A549 (cell line): ENCODE measurements around the gene NLK.

Experiments used
- CBX2 ChIP-seq: fragments of 200-600 bp; sonication (generic); IDR thresholded peaks from 2 replicates; pipeline ENCODE4 v1.6.1; 2016; ENCODE audit warnings: low read depth, mild to moderate bottlenecking, borderline replicate concordance
- CBX8 ChIP-seq: fragments of 200-600 bp; sonication (generic); IDR thresholded peaks from 2 replicates; pipeline ENCODE4 v1.6.1; 2016
- CEBPB ChIP-seq, 2 experiments: fragments of >200 bp in 1 of 2; sonication (Bioruptor Twin) in 1 of 2; formaldehyde crosslinking in 1 of 2; IDR thresholded peaks; 2 replicates each; pipeline ENCODE4 v1.6.1; 2012 to 2016
- CHD2 ChIP-seq: fragments of 150-350 bp; IDR thresholded peaks from 2 replicates; pipeline ENCODE4 v1.6.1; 2014; ENCODE audit warnings: low read length; ENCODE audit not compliant: partially characterized antibody
- EHMT2 ChIP-seq: fragments of 200-600 bp; sonication (generic); IDR thresholded peaks from 2 replicates; pipeline ENCODE4 v1.6.1; 2016; ENCODE audit warnings: antibody characterized with exemption, low read depth, mild to moderate bottlenecking, moderate library complexity
- EP300 ChIP-seq, 2 experiments: fragments of >200 bp; sonication (Bioruptor Twin); formaldehyde crosslinking; IDR thresholded peaks; 2 replicates in 1 of 2; 3 replicates in 1 of 2; pipeline ENCODE4 v1.6.1; 2016 to 2017
- FOSB ChIP-seq: fragments of 250-450 bp; sonication (Bioruptor Pico); IDR thresholded peaks from 2 replicates; pipeline ENCODE4 v1.5.0; 2020; ENCODE audit warnings: mild to moderate bottlenecking, moderate library complexity
- KDM5A ChIP-seq: fragments of 200-600 bp; sonication (generic); IDR thresholded peaks from 2 replicates; pipeline ENCODE4 v1.6.1; 2016; ENCODE audit warnings: antibody characterized with exemption, mild to moderate bottlenecking
- NFE2L2 ChIP-seq: fragments of 150-350 bp; conservative IDR thresholded peaks from 2 replicates; pipeline ENCODE4 v1.6.1; 2014; ENCODE audit warnings: low read length
- POLR2A ChIP-seq: IDR thresholded peaks from 2 replicates; pipeline ENCODE4 v1.6.1; 2012; ENCODE audit warnings: mild to moderate bottlenecking, low read length
- POLR2AphosphoS2 ChIP-seq: conservative IDR thresholded peaks from 2 replicates; pipeline ENCODE4 v1.6.1; 2012; ENCODE audit warnings: low read length, improper control_type of control experiment, inconsistent platforms
- RAD21 ChIP-seq, 2 experiments: fragments of >200 bp in 1 of 2; sonication (Bioruptor Twin) in 1 of 2; formaldehyde crosslinking in 1 of 2; IDR thresholded peaks in 1 of 2; conservative IDR thresholded peaks in 1 of 2; 2 replicates in 1 of 2; 3 replicates in 1 of 2; pipeline ENCODE4 v1.6.1; 2012 to 2018; ENCODE audit warnings: inconsistent platforms in 1 of 2
- USF2 ChIP-seq: fragments of 450-650 bp; IDR thresholded peaks from 2 replicates; pipeline ENCODE4 v1.6.1; 2014; ENCODE audit warnings: antibody characterized with exemption
- TF ChIP-seq, protein P1 (sequence below): fragments of >200 bp; sonication (Bioruptor Twin); formaldehyde crosslinking; IDR thresholded peaks from 3 replicates; pipeline ENCODE4 v1.5.1; 2016

- TF ChIP-seq USF2 = no peak
- TF ChIP-seq, protein P1, sequence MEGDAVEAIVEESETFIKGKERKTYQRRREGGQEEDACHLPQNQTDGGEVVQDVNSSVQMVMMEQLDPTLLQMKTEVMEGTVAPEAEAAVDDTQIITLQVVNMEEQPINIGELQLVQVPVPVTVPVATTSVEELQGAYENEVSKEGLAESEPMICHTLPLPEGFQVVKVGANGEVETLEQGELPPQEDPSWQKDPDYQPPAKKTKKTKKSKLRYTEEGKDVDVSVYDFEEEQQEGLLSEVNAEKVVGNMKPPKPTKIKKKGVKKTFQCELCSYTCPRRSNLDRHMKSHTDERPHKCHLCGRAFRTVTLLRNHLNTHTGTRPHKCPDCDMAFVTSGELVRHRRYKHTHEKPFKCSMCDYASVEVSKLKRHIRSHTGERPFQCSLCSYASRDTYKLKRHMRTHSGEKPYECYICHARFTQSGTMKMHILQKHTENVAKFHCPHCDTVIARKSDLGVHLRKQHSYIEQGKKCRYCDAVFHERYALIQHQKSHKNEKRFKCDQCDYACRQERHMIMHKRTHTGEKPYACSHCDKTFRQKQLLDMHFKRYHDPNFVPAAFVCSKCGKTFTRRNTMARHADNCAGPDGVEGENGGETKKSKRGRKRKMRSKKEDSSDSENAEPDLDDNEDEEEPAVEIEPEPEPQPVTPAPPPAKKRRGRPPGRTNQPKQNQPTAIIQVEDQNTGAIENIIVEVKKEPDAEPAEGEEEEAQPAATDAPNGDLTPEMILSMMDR = no peak
- no peak for TF ChIP-seq KDM5A
- no peak for TF ChIP-seq POLR2AphosphoS2
- TF ChIP-seq NFE2L2 = no peak
- TF ChIP-seq FOSB = no peak
- TF ChIP-seq CHD2 = peak; percentile 68
- TF ChIP-seq POLR2A = peak; percentile 88
- TF ChIP-seq EHMT2 = no peak
- no peak for TF ChIP-seq RAD21 (conservative IDR thresholded peaks at IDR 0.05 in 1 of 2, IDR thresholded peaks at IDR 0.05 in 1 of 2)
- TF ChIP-seq CBX8 = no peak
- TF ChIP-seq EP300 (IDR thresholded peaks at IDR 0.05) = no peak
- no peak for TF ChIP-seq CBX2
- no peak for TF ChIP-seq CEBPB (IDR thresholded peaks at IDR 0.05)
These were observed 1.2 kb upstream of the NLK start for GRCh38 chr17:28041068-28041843.
